Measurements from ENCODE around the gene AUNIP.

GRCh38 chr1:25811384-25812082 is 47.7 kb downstream of the AUNIP start:
- TF ChIP-seq ZNF274 (IDR thresholded peaks at IDR 0.05; ENCODE audit: low read depth, low read length) (no peak), YY1 (IDR thresholded peaks at IDR 0.05; ENCODE audit: insufficient read depth, insufficient read length) (no peak), SUZ12 (IDR thresholded peaks at IDR 0.05; ENCODE audit: extremely low read depth, insufficient read depth, insufficient read length) (no peak)
